ENCODE measurements around the gene CORIN. TPM values are rescaled to one million over a fixed set of nuclear protein-coding genes. Genes with fewer than 3 reads are reported as not detected.

CORIN gene
- total RNA-seq, 4 donors from 2014 or later: 1.2 to 6.1 (median 2.5) TPM

- no peak for TF ChIP-seq POLR2A (IDR thresholded peaks at IDR 0.05)
- TF ChIP-seq POLR2AphosphoS5 (IDR thresholded peaks at IDR 0.05): no peak
- peaks cover 6% of the 10 kb centered on the region for H3K27me3 ChIP-seq
- H3K36me3 ChIP-seq: no peaks in the 10 kb centered on the region
- DNase-seq (ENCODE audit: low spot score in 2 of 2): no peak
- H3K4me3 ChIP-seq: no peak overlapping the region
- WGBS: 92% methylated on average over 3 of the region's 3 CpGs
- no peak overlapping the region for H3K27ac ChIP-seq
- peaks cover 4% of the 10 kb centered on the region for H3K4me1 ChIP-seq
- H3K9me3 ChIP-seq: no peaks in the 10 kb centered on the region
Observed at GRCh38 chr4:47809654-47810203, 28.1 kb downstream of the CORIN start.

- WGBS: 96% methylated on average over 7 of the region's 7 CpGs
- no peak overlapping the region for H3K4me3 ChIP-seq
- no peaks in the 10 kb centered on the region for H3K4me1 ChIP-seq
- DNase-seq (ENCODE audit: low spot score in 2 of 2): no peak
- H3K36me3 ChIP-seq: no peaks in the 10 kb centered on the region
- H3K27ac ChIP-seq: no peak overlapping the region
- no peaks in the 10 kb centered on the region for H3K9me3 ChIP-seq
- H3K27me3 ChIP-seq: no peaks in the 10 kb centered on the region
- TF ChIP-seq CTCF (IDR thresholded peaks at IDR 0.05) (no peak), POLR2AphosphoS5 (IDR thresholded peaks at IDR 0.05) (no peak), EP300 (IDR thresholded peaks at IDR 0.05) (no peak), POLR2A (IDR thresholded peaks at IDR 0.05) (no peak)
Observed at GRCh38 chr4:47804598-47804997, 33.3 kb downstream of the CORIN start.

GRCh38 chr4:47801481-47802002, 36.3 kb downstream of the CORIN start:
- Histone ChIP-seq H3K36me3 (no peaks in the 10 kb centered on the region), H3K27ac (no peak overlapping the region), H3K4me1 (no peaks in the 10 kb centered on the region), H3K9me3 (no peaks in the 10 kb centered on the region), H3K4me3 (no peak overlapping the region), H3K27me3 (no peaks in the 10 kb centered on the region)
- no peak for TF ChIP-seq CTCF (IDR thresholded peaks at IDR 0.05)
- TF ChIP-seq EP300 (IDR thresholded peaks at IDR 0.05): no peak
- no peak for TF ChIP-seq POLR2AphosphoS5 (IDR thresholded peaks at IDR 0.05)
- no peak for TF ChIP-seq POLR2A (IDR thresholded peaks at IDR 0.05)
- no peak for DNase-seq (ENCODE audit: low spot score in 2 of 2)
- 83% methylated on average over 3 of the region's 3 CpGs for WGBS

- no peaks in the 10 kb centered on the region for H3K4me1 ChIP-seq
- no peak for TF ChIP-seq POLR2AphosphoS5 (IDR thresholded peaks at IDR 0.05)
- TF ChIP-seq POLR2A (IDR thresholded peaks at IDR 0.05): no peak
- no peak for TF ChIP-seq CTCF (IDR thresholded peaks at IDR 0.05)
- H3K27me3 ChIP-seq: no peaks in the 10 kb centered on the region
- H3K36me3 ChIP-seq: no peaks in the 10 kb centered on the region
- H3K9me3 ChIP-seq: no peaks in the 10 kb centered on the region
- WGBS: 69% methylated on average over 3 of the region's 3 CpGs
- H3K27ac ChIP-seq: no peak overlapping the region
- no peak for DNase-seq (ENCODE audit: low spot score in 2 of 2)
- no peak overlapping the region for H3K4me3 ChIP-seq
Observed at GRCh38 chr4:47798165-47798564, 39.7 kb downstream of the CORIN start.

GRCh38 chr4:47791965-47792364, 45.9 kb downstream of the CORIN start:
- Histone ChIP-seq H3K27ac (no peak overlapping the region), H3K36me3 (no peaks in the 10 kb centered on the region), H3K4me3 (no peak overlapping the region), H3K9me3 (no peaks in the 10 kb centered on the region), H3K27me3 (no peaks in the 10 kb centered on the region), H3K4me1 (no peaks in the 10 kb centered on the region)
- DNase-seq (ENCODE audit: low spot score in 2 of 2): no peak
- TF ChIP-seq EP300 (IDR thresholded peaks at IDR 0.05): no peak
- no peak for TF ChIP-seq POLR2AphosphoS5 (IDR thresholded peaks at IDR 0.05)
- no peak for TF ChIP-seq POLR2A (IDR thresholded peaks at IDR 0.05)
- TF ChIP-seq CTCF (IDR thresholded peaks at IDR 0.05): no peak
- WGBS: 77% methylated on average over 2 of the region's 2 CpGs

- Histone ChIP-seq H3K27ac (no peak overlapping the region), H3K36me3 (no peaks in the 10 kb centered on the region), H3K4me1 (no peaks in the 10 kb centered on the region), H3K9me3 (no peaks in the 10 kb centered on the region), H3K4me3 (no peak overlapping the region), H3K27me3 (no peaks in the 10 kb centered on the region)
- WGBS: 95% methylated on average over 8 of the region's 8 CpGs
- DNase-seq (ENCODE audit: low spot score in 2 of 2): no peak
- TF ChIP-seq POLR2A (IDR thresholded peaks at IDR 0.05): no peak
- no peak for TF ChIP-seq POLR2AphosphoS5 (IDR thresholded peaks at IDR 0.05)
- no peak for TF ChIP-seq EP300 (IDR thresholded peaks at IDR 0.05)
- TF ChIP-seq CTCF (IDR thresholded peaks at IDR 0.05): no peak
Observed at GRCh38 chr4:47790105-47790504, 47.8 kb downstream of the CORIN start.

Data from suprapubic skin (tissue), 4 donors.